Liver (tissue), 9 donors: ENCODE results near the gene NDFIP2. TPM values are rescaled to one million over a fixed set of nuclear protein-coding genes. Genes with fewer than 3 reads are reported as not detected.

ENCODE experiments used
- DNase-seq: peaks from one replicate; pipeline ENCODE4 v3.0.0-alpha.2; 2017; ENCODE audit warnings: low spot score
- H3K27ac ChIP-seq, 2 donors: one replicate each; pipeline ENCODE4 v1.7.0; 2013; ENCODE audit warnings: inconsistent platforms in 2 of 2, low read length in 2 of 2, control low read depth in 1 of 2, low read depth in 1 of 2, mild to moderate bottlenecking in 1 of 2
- H3K27me3 ChIP-seq, 4 donors: one replicate each; pipeline versions ENCODE4 v1.6.1 to v1.7.0; 2013; ENCODE audit warnings: low read length in 3 of 4, inconsistent platforms in 1 of 4, mild to moderate bottlenecking in 1 of 4, moderate library complexity in 1 of 4; ENCODE audit not compliant: control insufficient read depth in 4 of 4, insufficient read depth in 4 of 4
- H3K36me3 ChIP-seq, 4 donors: one replicate each; pipeline versions ENCODE4 v1.6.1 to v1.7.0; 2013; ENCODE audit warnings: low read length in 3 of 4, mild to moderate bottlenecking in 3 of 4, low read depth in 1 of 4, moderate library complexity in 1 of 4; ENCODE audit not compliant: control insufficient read depth in 4 of 4, insufficient read depth in 3 of 4
- H3K4me1 ChIP-seq, 4 donors: one replicate each; pipeline versions ENCODE4 v1.6.1 to v1.7.0; 2013; ENCODE audit warnings: low read length in 3 of 4, mild to moderate bottlenecking in 3 of 4, moderate library complexity in 1 of 4; ENCODE audit not compliant: control insufficient read depth in 4 of 4, insufficient read depth in 4 of 4
- H3K4me3 ChIP-seq, 3 donors: one replicate each; pipeline versions ENCODE4 v1.6.1 to v1.7.0; 2013; ENCODE audit warnings: low read length in 3 of 3, control low read depth in 1 of 3, low read depth in 1 of 3, mild to moderate bottlenecking in 1 of 3
- H3K9ac ChIP-seq, 2 donors: one replicate each; pipeline ENCODE4 v1.7.0; 2013; ENCODE audit warnings: low read length in 2 of 2, mild to moderate bottlenecking in 2 of 2, moderate library complexity in 2 of 2, control low read depth in 1 of 2, low read depth in 1 of 2
- H3K9me3 ChIP-seq, 4 donors: one replicate each; pipeline versions ENCODE4 v1.6.1 to v1.7.0; 2013; ENCODE audit warnings: low read length in 3 of 4; ENCODE audit not compliant: control insufficient read depth in 4 of 4
- EGR1 ChIP-seq, 2 donors: IDR thresholded peaks; 2 replicates each; pipeline ENCODE4 v1.6.1; 2016 to 2018; ENCODE audit warnings: antibody characterized with exemption in 2 of 2, low read depth in 2 of 2
- FOXA1 ChIP-seq: IDR thresholded peaks from 2 replicates; pipeline ENCODE4 v1.6.1; 2016; ENCODE audit warnings: antibody characterized with exemption
- FOXA2 ChIP-seq: IDR thresholded peaks from 2 replicates; pipeline ENCODE4 v1.6.1; 2016; ENCODE audit warnings: antibody characterized with exemption
- GABPA ChIP-seq, 2 donors: IDR thresholded peaks in 1 of 2; conservative IDR thresholded peaks in 1 of 2; 2 replicates each; pipeline ENCODE4 v1.6.1; 2016; ENCODE audit warnings: antibody characterized with exemption in 2 of 2, mild to moderate bottlenecking in 1 of 2, moderate library complexity in 1 of 2
- HNF4A ChIP-seq, 2 donors: conservative IDR thresholded peaks; 2 replicates each; pipeline ENCODE4 v1.6.1; 2016; ENCODE audit warnings: antibody characterized with exemption in 2 of 2, mild to moderate bottlenecking in 2 of 2
- HNF4G ChIP-seq: IDR thresholded peaks from 2 replicates; pipeline ENCODE4 v1.6.1; 2016; ENCODE audit warnings: antibody characterized with exemption
- JUND ChIP-seq, 2 donors: IDR thresholded peaks; 2 replicates each; pipeline ENCODE4 v1.6.1; 2016; ENCODE audit warnings: antibody characterized with exemption in 2 of 2
- NR2F2 ChIP-seq: IDR thresholded peaks from 2 replicates; pipeline ENCODE4 v1.6.1; 2016; ENCODE audit warnings: antibody characterized with exemption
- RAD21 ChIP-seq, 2 donors: IDR thresholded peaks; 2 replicates each; pipeline ENCODE4 v1.6.1; 2016; ENCODE audit warnings: antibody characterized with exemption in 2 of 2, mild to moderate bottlenecking in 2 of 2
- RXRA ChIP-seq, 2 donors: IDR thresholded peaks; 2 replicates each; pipeline ENCODE4 v1.6.1; 2017 to 2018; ENCODE audit warnings: antibody characterized with exemption in 2 of 2, mild to moderate bottlenecking in 1 of 2
- SP1 ChIP-seq: IDR thresholded peaks from 2 replicates; pipeline ENCODE4 v1.6.1; 2018; ENCODE audit warnings: antibody characterized with exemption, mild to moderate bottlenecking
- TAF1 ChIP-seq: conservative IDR thresholded peaks from 2 replicates; pipeline ENCODE4 v1.6.1; 2016; ENCODE audit warnings: antibody characterized with exemption, mild to moderate bottlenecking
- YY1 ChIP-seq: IDR thresholded peaks from 2 replicates; pipeline ENCODE4 v1.6.1; 2016; ENCODE audit warnings: antibody characterized with exemption, mild to moderate bottlenecking
- WGBS: extraction: QIAGEN DNeasy Blood & Tissue Kit; methylation state at CpG from one replicate; pipeline ENCODE4 v1.1.7; 2013; 5-methylcytosine and 5-hydroxymethylcytosine counted together
- polyA plus RNA-seq, 2 donors: library from polyadenylated mRNA; stranded (reverse) in 1 of 2; unstranded in 1 of 2; fragments of 200-250 nt in 1 of 2; fragments of >200 nt in 1 of 2; fragmentation: Nextera tagmentation in 1 of 2; extraction: Ambion mirVana in 1 of 2; gene quantifications; one replicate each; pipeline versions ENCODE4 v1.2.1 to v1.2.3, GENCODE V29; 2013 to 2015
- total RNA-seq, 2 donors: library from RNA; depleted of rRNA; stranded (reverse); fragments of >200 nt; gene quantifications; one replicate each; pipeline ENCODE4 v1.2.3, GENCODE V29; 2014
- TF ChIP-seq, protein P1 (sequence below): IDR thresholded peaks from 2 replicates; pipeline ENCODE4 v1.6.1; 2016; ENCODE audit warnings: antibody characterized with exemption
- TF ChIP-seq, protein P2 (sequence below): fragments of 150-350 bp; IDR thresholded peaks from 2 replicates; pipeline ENCODE4 v1.5.1; 2017; ENCODE audit warnings: improper control_type of control experiment, low read depth, low read length; ENCODE audit not compliant: missing input control
- TF ChIP-seq, protein P3 (sequence below): IDR thresholded peaks from 2 replicates; pipeline ENCODE4 v1.6.1; 2016; ENCODE audit warnings: antibody characterized with exemption, mild to moderate bottlenecking
- TF ChIP-seq, protein P4 (sequence below): IDR thresholded peaks from 2 replicates; pipeline ENCODE4 v1.6.1; 2016; ENCODE audit warnings: antibody characterized with exemption
- donor health status: healthy.
- donor health status: healthy.
- donor health status: healthy.
- donor health status: healthy.
- donor health status: healthy.

NDFIP2 gene
- total and polyA plus RNA-seq, 4 donors = 15.5 to 22.2 (median 16.3) TPM

DNA sequence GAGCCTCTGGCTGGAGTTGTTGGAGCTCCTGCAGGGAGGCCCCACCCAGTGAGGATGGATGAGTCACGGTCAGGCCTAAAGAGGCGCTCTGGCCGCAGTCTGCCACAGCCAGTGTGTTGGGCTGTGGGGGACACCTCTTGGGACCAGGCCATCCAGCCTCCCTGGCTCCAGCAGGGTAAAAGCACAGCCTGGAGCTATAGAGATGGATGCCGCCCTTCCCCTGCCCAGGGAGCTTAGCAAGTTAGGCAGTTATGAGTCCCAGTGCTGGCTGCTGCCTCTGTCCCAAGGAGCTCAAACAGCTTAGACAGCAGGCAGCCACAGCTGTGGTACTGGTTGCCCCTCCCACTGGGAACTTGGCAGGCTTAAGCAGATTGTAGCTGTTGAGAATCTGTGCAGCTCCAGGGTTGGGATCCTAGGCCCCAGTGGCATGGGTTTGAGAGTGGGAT, 100.9 kb downstream of the NDFIP2 start:
- peaks cover 0 to 4% (median 2%) of the 10 kb centered on the region in 4 donors for H3K9me3 ChIP-seq
- H3K27me3 ChIP-seq = no peaks in the 10 kb centered on the region
- no peak overlapping the region for H3K27ac ChIP-seq
- no peak overlapping the region for H3K9ac ChIP-seq
- no peaks in the 10 kb centered on the region for H3K4me1 ChIP-seq
- H3K36me3 ChIP-seq = no peaks in the 10 kb centered on the region
- WGBS = 78% methylated on average over 4 of the region's 4 CpGs
- DNase-seq = no peak
- H3K4me3 ChIP-seq = no peak overlapping the region
- TF ChIP-seq HNF4A (conservative IDR thresholded peaks at IDR 0.05) (no peak), RAD21 (IDR thresholded peaks at IDR 0.05) (no peak), NR2F2 (no peak), FOXA2 (no peak), HNF4G (no peak), GABPA (IDR thresholded peaks at IDR 0.05 in 1 of 2, conservative IDR thresholded peaks at IDR 0.05 in 1 of 2) (no peak), EGR1 (IDR thresholded peaks at IDR 0.05; ENCODE audit: low read depth in 2 of 2) (no peak)
- TF ChIP-seq, protein P1, sequence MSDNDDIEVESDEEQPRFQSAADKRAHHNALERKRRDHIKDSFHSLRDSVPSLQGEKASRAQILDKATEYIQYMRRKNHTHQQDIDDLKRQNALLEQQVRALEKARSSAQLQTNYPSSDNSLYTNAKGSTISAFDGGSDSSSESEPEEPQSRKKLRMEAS = no peak
- TF ChIP-seq, protein P2, sequence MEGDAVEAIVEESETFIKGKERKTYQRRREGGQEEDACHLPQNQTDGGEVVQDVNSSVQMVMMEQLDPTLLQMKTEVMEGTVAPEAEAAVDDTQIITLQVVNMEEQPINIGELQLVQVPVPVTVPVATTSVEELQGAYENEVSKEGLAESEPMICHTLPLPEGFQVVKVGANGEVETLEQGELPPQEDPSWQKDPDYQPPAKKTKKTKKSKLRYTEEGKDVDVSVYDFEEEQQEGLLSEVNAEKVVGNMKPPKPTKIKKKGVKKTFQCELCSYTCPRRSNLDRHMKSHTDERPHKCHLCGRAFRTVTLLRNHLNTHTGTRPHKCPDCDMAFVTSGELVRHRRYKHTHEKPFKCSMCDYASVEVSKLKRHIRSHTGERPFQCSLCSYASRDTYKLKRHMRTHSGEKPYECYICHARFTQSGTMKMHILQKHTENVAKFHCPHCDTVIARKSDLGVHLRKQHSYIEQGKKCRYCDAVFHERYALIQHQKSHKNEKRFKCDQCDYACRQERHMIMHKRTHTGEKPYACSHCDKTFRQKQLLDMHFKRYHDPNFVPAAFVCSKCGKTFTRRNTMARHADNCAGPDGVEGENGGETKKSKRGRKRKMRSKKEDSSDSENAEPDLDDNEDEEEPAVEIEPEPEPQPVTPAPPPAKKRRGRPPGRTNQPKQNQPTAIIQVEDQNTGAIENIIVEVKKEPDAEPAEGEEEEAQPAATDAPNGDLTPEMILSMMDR = no peak
- TF ChIP-seq, protein P3, sequence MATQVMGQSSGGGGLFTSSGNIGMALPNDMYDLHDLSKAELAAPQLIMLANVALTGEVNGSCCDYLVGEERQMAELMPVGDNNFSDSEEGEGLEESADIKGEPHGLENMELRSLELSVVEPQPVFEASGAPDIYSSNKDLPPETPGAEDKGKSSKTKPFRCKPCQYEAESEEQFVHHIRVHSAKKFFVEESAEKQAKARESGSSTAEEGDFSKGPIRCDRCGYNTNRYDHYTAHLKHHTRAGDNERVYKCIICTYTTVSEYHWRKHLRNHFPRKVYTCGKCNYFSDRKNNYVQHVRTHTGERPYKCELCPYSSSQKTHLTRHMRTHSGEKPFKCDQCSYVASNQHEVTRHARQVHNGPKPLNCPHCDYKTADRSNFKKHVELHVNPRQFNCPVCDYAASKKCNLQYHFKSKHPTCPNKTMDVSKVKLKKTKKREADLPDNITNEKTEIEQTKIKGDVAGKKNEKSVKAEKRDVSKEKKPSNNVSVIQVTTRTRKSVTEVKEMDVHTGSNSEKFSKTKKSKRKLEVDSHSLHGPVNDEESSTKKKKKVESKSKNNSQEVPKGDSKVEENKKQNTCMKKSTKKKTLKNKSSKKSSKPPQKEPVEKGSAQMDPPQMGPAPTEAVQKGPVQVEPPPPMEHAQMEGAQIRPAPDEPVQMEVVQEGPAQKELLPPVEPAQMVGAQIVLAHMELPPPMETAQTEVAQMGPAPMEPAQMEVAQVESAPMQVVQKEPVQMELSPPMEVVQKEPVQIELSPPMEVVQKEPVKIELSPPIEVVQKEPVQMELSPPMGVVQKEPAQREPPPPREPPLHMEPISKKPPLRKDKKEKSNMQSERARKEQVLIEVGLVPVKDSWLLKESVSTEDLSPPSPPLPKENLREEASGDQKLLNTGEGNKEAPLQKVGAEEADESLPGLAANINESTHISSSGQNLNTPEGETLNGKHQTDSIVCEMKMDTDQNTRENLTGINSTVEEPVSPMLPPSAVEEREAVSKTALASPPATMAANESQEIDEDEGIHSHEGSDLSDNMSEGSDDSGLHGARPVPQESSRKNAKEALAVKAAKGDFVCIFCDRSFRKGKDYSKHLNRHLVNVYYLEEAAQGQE = no peak

DNA sequence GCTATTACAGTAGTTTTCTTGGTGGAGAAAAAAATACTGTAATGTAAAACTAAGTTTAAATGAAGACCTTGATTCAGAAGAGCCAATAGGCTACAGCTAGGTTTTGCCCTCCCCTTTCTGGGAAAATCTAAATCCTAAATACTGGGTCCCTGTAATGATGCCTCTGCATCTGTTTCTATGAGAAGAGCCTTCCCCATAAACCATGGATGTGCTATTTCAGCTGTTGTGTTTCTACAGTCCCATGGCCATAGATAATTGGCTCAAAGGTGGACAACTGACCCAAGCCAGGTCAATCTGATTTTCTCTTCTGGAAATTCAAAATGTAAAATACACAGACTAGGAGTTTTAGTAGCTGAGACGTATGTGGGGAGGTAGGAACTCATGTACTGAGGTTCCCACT, 101.9 kb downstream of the NDFIP2 start:
- no peaks in the 10 kb centered on the region for H3K36me3 ChIP-seq

More for the DNA sequence above, 101.9 kb downstream of the NDFIP2 start:
- TF ChIP-seq, protein P3 = no peak
- TF ChIP-seq RXRA (IDR thresholded peaks at IDR 0.05) (no peak), NR2F2 (no peak), GABPA (IDR thresholded peaks at IDR 0.05 in 1 of 2, conservative IDR thresholded peaks at IDR 0.05 in 1 of 2) (no peak), FOXA1 (no peak), HNF4A (conservative IDR thresholded peaks at IDR 0.05) (no peak), SP1 (no peak), FOXA2 (no peak), TAF1 (no peak), HNF4G (no peak), YY1 (no peak), RAD21 (IDR thresholded peaks at IDR 0.05) (no peak), JUND (IDR thresholded peaks at IDR 0.05) (no peak)
- TF ChIP-seq, protein P4, sequence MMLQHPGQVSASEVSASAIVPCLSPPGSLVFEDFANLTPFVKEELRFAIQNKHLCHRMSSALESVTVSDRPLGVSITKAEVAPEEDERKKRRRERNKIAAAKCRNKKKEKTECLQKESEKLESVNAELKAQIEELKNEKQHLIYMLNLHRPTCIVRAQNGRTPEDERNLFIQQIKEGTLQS = no peak
- Histone ChIP-seq H3K9me3 (peaks cover 0 to 4% (median 2%) of the 10 kb centered on the region in 4 donors), H3K27me3 (no peaks in the 10 kb centered on the region), H3K9ac (no peak overlapping the region), H3K4me3 (no peak overlapping the region), H3K27ac (no peak overlapping the region), H3K4me1 (no peaks in the 10 kb centered on the region)
- no peak for DNase-seq
- WGBS = 75% methylated on average over 1 of the region's 1 CpG
